ENCODE results near the gene IL36B.
"Not testable (repeated sequence)": the region's sequence is repeated elsewhere in the genome, so short reads cannot be mapped to it uniquely, and the experiment has no call there.

IL36B gene

GRCh38 chr2:113052396-113052917 is at the start of gene IL36B:
Gene IL36B (minus strand): TSS chr2:113052867.
- no peaks in the 10 kb centered on the region for H3K27me3 ChIP-seq (ENCODE audit: control insufficient read depth, insufficient read depth, low read length)
- no peak within 1 kb of the TSS for H3K9ac ChIP-seq (ENCODE audit: low read depth, low read length)
- peaks cover 2% of the 10 kb centered on the region for H3K9me3 ChIP-seq (ENCODE audit: control insufficient read depth, insufficient read depth, low read length)
- H3K4me3 ChIP-seq (ENCODE audit: low read depth, low read length) = no peak within 1 kb of the TSS
- no peaks in the 10 kb centered on the region for H3K4me1 ChIP-seq (ENCODE audit: control insufficient read depth, insufficient read depth, low read length)
- no peaks in the 10 kb centered on the region for H3K36me3 ChIP-seq (ENCODE audit: control insufficient read depth, insufficient read depth, low read length)

GRCh38 chr2:113102133-113102532 is 49.5 kb upstream of the IL36B start:
- Histone ChIP-seq H3K9ac (ENCODE audit: low read depth, low read length) (no peak overlapping the region), H3K4me1 (ENCODE audit: control insufficient read depth, insufficient read depth, low read length) (no peaks in the 10 kb centered on the region), H3K27me3 (ENCODE audit: control insufficient read depth, insufficient read depth, low read length) (no peaks in the 10 kb centered on the region), H3K4me3 (ENCODE audit: low read depth, low read length) (no peak overlapping the region), H3K36me3 (ENCODE audit: control insufficient read depth, insufficient read depth, low read length) (no peaks in the 10 kb centered on the region), H3K9me3 (ENCODE audit: control insufficient read depth, insufficient read depth, low read length) (no peaks in the 10 kb centered on the region)

GRCh38 chr2:113098532-113098931 is 45.9 kb upstream of the IL36B start:
- H3K9me3 ChIP-seq (ENCODE audit: control insufficient read depth, insufficient read depth, low read length) = no peaks in the 10 kb centered on the region
- H3K27me3 ChIP-seq (ENCODE audit: control insufficient read depth, insufficient read depth, low read length) = no peaks in the 10 kb centered on the region
- no peaks in the 10 kb centered on the region for H3K36me3 ChIP-seq (ENCODE audit: control insufficient read depth, insufficient read depth, low read length)
- no peaks in the 10 kb centered on the region for H3K4me1 ChIP-seq (ENCODE audit: control insufficient read depth, insufficient read depth, low read length)
- H3K4me3 ChIP-seq (ENCODE audit: low read depth, low read length) = no peak overlapping the region
- H3K9ac ChIP-seq (ENCODE audit: low read depth, low read length) = no peak overlapping the region

GRCh38 chr2:113098041-113098440 is 45.4 kb upstream of the IL36B start:
- Histone ChIP-seq H3K27me3 (ENCODE audit: control insufficient read depth, insufficient read depth, low read length) (no peaks in the 10 kb centered on the region), H3K9ac (ENCODE audit: low read depth, low read length) (no peak overlapping the region), H3K9me3 (ENCODE audit: control insufficient read depth, insufficient read depth, low read length) (no peaks in the 10 kb centered on the region), H3K36me3 (ENCODE audit: control insufficient read depth, insufficient read depth, low read length) (no peaks in the 10 kb centered on the region), H3K4me1 (ENCODE audit: control insufficient read depth, insufficient read depth, low read length) (no peaks in the 10 kb centered on the region), H3K4me3 (ENCODE audit: low read depth, low read length) (no peak overlapping the region)

GRCh38 chr2:113096842-113097618 is 44.4 kb upstream of the IL36B start:
- not testable (repeated sequence) for H3K4me1 ChIP-seq (ENCODE audit: control insufficient read depth, insufficient read depth, low read length); H3K36me3 ChIP-seq (ENCODE audit: control insufficient read depth, insufficient read depth, low read length); H3K9me3 ChIP-seq (ENCODE audit: control insufficient read depth, insufficient read depth, low read length); H3K9ac ChIP-seq (ENCODE audit: low read depth, low read length); H3K27me3 ChIP-seq (ENCODE audit: control insufficient read depth, insufficient read depth, low read length); H3K4me3 ChIP-seq (ENCODE audit: low read depth, low read length)

GRCh38 chr2:113096306-113096705 is 43.6 kb upstream of the IL36B start:
- H3K36me3 ChIP-seq (ENCODE audit: control insufficient read depth, insufficient read depth, low read length); H3K27me3 ChIP-seq (ENCODE audit: control insufficient read depth, insufficient read depth, low read length); H3K9me3 ChIP-seq (ENCODE audit: control insufficient read depth, insufficient read depth, low read length); H3K4me3 ChIP-seq (ENCODE audit: low read depth, low read length); H3K4me1 ChIP-seq (ENCODE audit: control insufficient read depth, insufficient read depth, low read length); H3K9ac ChIP-seq (ENCODE audit: low read depth, low read length): not testable (repeated sequence)

GRCh38 chr2:113093613-113093977 is 40.9 kb upstream of the IL36B start:
- H3K4me1 ChIP-seq (ENCODE audit: control insufficient read depth, insufficient read depth, low read length) = no peaks in the 10 kb centered on the region
- H3K27me3 ChIP-seq (ENCODE audit: control insufficient read depth, insufficient read depth, low read length) = no peaks in the 10 kb centered on the region
- H3K9ac ChIP-seq (ENCODE audit: low read depth, low read length) = no peak overlapping the region
- no peaks in the 10 kb centered on the region for H3K36me3 ChIP-seq (ENCODE audit: control insufficient read depth, insufficient read depth, low read length)
- H3K9me3 ChIP-seq (ENCODE audit: control insufficient read depth, insufficient read depth, low read length) = no peaks in the 10 kb centered on the region
- H3K4me3 ChIP-seq (ENCODE audit: low read depth, low read length) = no peak overlapping the region

- Histone ChIP-seq H3K36me3 (ENCODE audit: control insufficient read depth, insufficient read depth, low read length) (no peaks in the 10 kb centered on the region), H3K4me1 (ENCODE audit: control insufficient read depth, insufficient read depth, low read length) (no peaks in the 10 kb centered on the region), H3K9me3 (ENCODE audit: control insufficient read depth, insufficient read depth, low read length) (no peaks in the 10 kb centered on the region), H3K4me3 (ENCODE audit: low read depth, low read length) (no peak overlapping the region), H3K9ac (ENCODE audit: low read depth, low read length) (no peak overlapping the region), H3K27me3 (ENCODE audit: control insufficient read depth, insufficient read depth, low read length) (no peaks in the 10 kb centered on the region)
Observed at GRCh38 chr2:113092864-113093612, 40.4 kb upstream of the IL36B start.

- no peaks in the 10 kb centered on the region for H3K27me3 ChIP-seq (ENCODE audit: control insufficient read depth, insufficient read depth, low read length)
- H3K36me3 ChIP-seq (ENCODE audit: control insufficient read depth, insufficient read depth, low read length) = no peaks in the 10 kb centered on the region
- no peaks in the 10 kb centered on the region for H3K4me1 ChIP-seq (ENCODE audit: control insufficient read depth, insufficient read depth, low read length)
Observed at GRCh38 chr2:113091231-113091896, 38.7 kb upstream of the IL36B start.

GRCh38 chr2:113089916-113090315 is 37.2 kb upstream of the IL36B start:
- H3K36me3 ChIP-seq (ENCODE audit: control insufficient read depth, insufficient read depth, low read length) = no peaks in the 10 kb centered on the region

More at GRCh38 chr2:113091231-113091896, 38.7 kb upstream of the IL36B start:
- H3K4me3 ChIP-seq (ENCODE audit: low read depth, low read length) = no peak overlapping the region
- H3K9ac ChIP-seq (ENCODE audit: low read depth, low read length) = no peak overlapping the region
- no peaks in the 10 kb centered on the region for H3K9me3 ChIP-seq (ENCODE audit: control insufficient read depth, insufficient read depth, low read length)

GRCh38 chr2:113088213-113088992 is 35.7 kb upstream of the IL36B start:
- no peaks in the 10 kb centered on the region for H3K27me3 ChIP-seq (ENCODE audit: control insufficient read depth, insufficient read depth, low read length)
- H3K9me3 ChIP-seq (ENCODE audit: control insufficient read depth, insufficient read depth, low read length) = no peaks in the 10 kb centered on the region
- H3K4me3 ChIP-seq (ENCODE audit: low read depth, low read length) = no peak overlapping the region
- no peaks in the 10 kb centered on the region for H3K36me3 ChIP-seq (ENCODE audit: control insufficient read depth, insufficient read depth, low read length)
- no peak overlapping the region for H3K9ac ChIP-seq (ENCODE audit: low read depth, low read length)
- no peaks in the 10 kb centered on the region for H3K4me1 ChIP-seq (ENCODE audit: control insufficient read depth, insufficient read depth, low read length)

More at GRCh38 chr2:113089916-113090315, 37.2 kb upstream of the IL36B start:
- no peak overlapping the region for H3K9ac ChIP-seq (ENCODE audit: low read depth, low read length)
- no peaks in the 10 kb centered on the region for H3K4me1 ChIP-seq (ENCODE audit: control insufficient read depth, insufficient read depth, low read length)
- no peaks in the 10 kb centered on the region for H3K27me3 ChIP-seq (ENCODE audit: control insufficient read depth, insufficient read depth, low read length)
- H3K9me3 ChIP-seq (ENCODE audit: control insufficient read depth, insufficient read depth, low read length) = no peaks in the 10 kb centered on the region
- H3K4me3 ChIP-seq (ENCODE audit: low read depth, low read length) = no peak overlapping the region

Measured in iPS-15b (cell line).